OCI-LY3 (cell line): Measurements from ENCODE around the gene ARPC2.
A peak's percentile ranks its signal among the peaks of the same experiment; 100 is the strongest.

Source experiments
- H2AFZ ChIP-seq: fragments of 200-600, 300-600 bp; shearing (Covaris generic); 2 replicates; pipeline ENCODE4 v1.6.0; 2014; ENCODE audit warnings: antibody characterized with exemption, low read depth, low read length
- H3K27ac ChIP-seq: fragments of 200-600, 300-600 bp; sonication (generic); 2 replicates; pipeline ENCODE4 v1.5.1; 2014; ENCODE audit warnings: mild to moderate bottlenecking, low read length, moderate library complexity, mixed read lengths
- H3K27me3 ChIP-seq: fragments of 200-600, 300-600 bp; sonication (generic); 2 replicates; pipeline ENCODE4 v1.6.1; 2014; ENCODE audit warnings: low read depth, low read length, mixed read lengths
- H3K36me3 ChIP-seq: fragments of 200-600, 300-600 bp; sonication (generic); replicated peaks from 2 replicates; pipeline ENCODE3; 2014; ENCODE audit warnings: low read depth, low read length, mixed read lengths
- H3K4me1 ChIP-seq: fragments of 300-600, 200-600 bp; sonication (generic); 2 replicates; pipeline ENCODE4 v1.6.1; 2014; ENCODE audit warnings: low read length, mixed read lengths
- H3K4me2 ChIP-seq: fragments of 200-600, 300-600 bp; sonication (generic); 2 replicates; pipeline ENCODE4 v1.6.1; 2014; ENCODE audit warnings: low read length, mixed read lengths
- H3K4me3 ChIP-seq: fragments of 300-600, 200-600 bp; sonication (generic); 2 replicates; pipeline ENCODE4 v1.5.1; 2014; ENCODE audit warnings: antibody characterized with exemption, mild to moderate bottlenecking, low read length, moderate library complexity
- H3K79me2 ChIP-seq: fragments of 300-600, 200-600 bp; shearing (Covaris generic); 2 replicates; pipeline ENCODE4 v1.6.1; 2014; ENCODE audit warnings: mild to moderate bottlenecking, low read length, mixed read lengths
- H3K9ac ChIP-seq: fragments of 300-600, 200-600 bp; shearing (Covaris generic); 2 replicates; pipeline ENCODE4 v1.6.0; 2014; ENCODE audit warnings: mild to moderate bottlenecking, low read length, moderate library complexity
- H3K9me3 ChIP-seq: fragments of 200-600, 300-600 bp; shearing (Covaris generic); 2 replicates; pipeline ENCODE4 v1.6.1; 2014; ENCODE audit warnings: low read length, mixed read lengths; ENCODE audit not compliant: insufficient read depth
- H4K20me1 ChIP-seq: fragments of 200-600, 300-600 bp; sonication (generic); 2 replicates; pipeline ENCODE4 v1.6.1; 2016; ENCODE audit warnings: low read length, mixed read lengths; ENCODE audit not compliant: insufficient read depth
- CTCF ChIP-seq: fragments of 200-600, 300-600 bp; sonication (generic); IDR thresholded peaks from 2 replicates; pipeline ENCODE4 v1.5.1; 2014; ENCODE audit warnings: antibody characterized with exemption, low read length, low read depth
- EZH2phosphoT487 ChIP-seq: fragments of 200-600 bp; shearing (Covaris generic); IDR thresholded peaks from 2 replicates; pipeline ENCODE4 v1.6.1; 2018; ENCODE audit warnings: antibody characterized with exemption, mixed run types, low read depth

Gene ARPC2

DNA sequence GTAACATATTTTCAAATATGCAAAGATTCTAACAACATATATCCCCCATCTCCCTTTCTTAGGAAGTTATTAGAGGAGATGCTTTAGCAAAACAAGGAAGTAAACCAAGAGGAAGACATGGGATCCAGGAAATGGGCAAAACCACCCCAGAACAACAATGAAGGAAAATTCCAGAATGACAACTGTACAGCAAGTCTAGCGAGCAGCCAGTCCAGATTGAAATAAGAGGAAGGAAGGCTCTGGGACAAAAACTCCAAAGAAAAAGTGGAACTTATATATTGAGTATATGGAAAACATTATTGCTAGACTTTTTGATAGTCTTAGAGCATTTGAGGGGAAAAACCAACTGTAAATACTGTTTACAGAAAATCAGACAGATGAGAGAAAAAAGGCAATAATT is 2.9 kb upstream of the ARPC2 start:
- no peak for TF ChIP-seq CTCF
- no peak for TF ChIP-seq EZH2phosphoT487
- Histone ChIP-seq H4K20me1 (no peaks in the 10 kb centered on the region), H3K9me3 (no peaks in the 10 kb centered on the region), H3K4me3 (no peak overlapping the region), H3K9ac (no peak overlapping the region), H3K79me2 (peaks cover 25% of the 10 kb centered on the region), H3K36me3 (peaks cover 6% of the 10 kb centered on the region), H3K4me2 (no peak overlapping the region), H3K27me3 (no peaks in the 10 kb centered on the region), H2AFZ (no peak overlapping the region), H3K4me1 (peaks cover 11% of the 10 kb centered on the region), H3K27ac (no peak overlapping the region)

- H3K36me3 ChIP-seq = peaks cover 28% of the 10 kb centered on the region
- H3K27me3 ChIP-seq = no peaks in the 10 kb centered on the region
- H3K79me2 ChIP-seq = peaks cover 47% of the 10 kb centered on the region
- H3K4me1 ChIP-seq = peaks cover 31% of the 10 kb centered on the region
- H4K20me1 ChIP-seq = peaks cover 15% of the 10 kb centered on the region
- H2AFZ ChIP-seq = 0 out of 2 replicates have a peak overlapping the region, but pooled peaks have one; percentile 55
- H3K4me2 ChIP-seq = peak overlapping the region; percentile 92
- peak overlapping the region; percentile 77 for H3K9ac ChIP-seq
- TF ChIP-seq CTCF (no peak), EZH2phosphoT487 (no peak)
- no peaks in the 10 kb centered on the region for H3K9me3 ChIP-seq
- H3K4me3 ChIP-seq = peak overlapping the region; percentile 97
- H3K27ac ChIP-seq = peak overlapping the region; percentile 51
These were observed 684 bp upstream of the ARPC2 start for GRCh38 chr2:218216336-218216673.

- Histone ChIP-seq H3K79me2 (peaks cover 60% of the 10 kb centered on the region), H4K20me1 (peaks cover 28% of the 10 kb centered on the region), H2AFZ (no peak overlapping the region), H3K27ac (peak overlapping the region; percentile 100), H3K4me1 (peaks cover 44% of the 10 kb centered on the region), H3K36me3 (peaks cover 37% of the 10 kb centered on the region), H3K4me3 (peak overlapping the region; percentile 97), H3K4me2 (peak overlapping the region; percentile 97), H3K9me3 (no peaks in the 10 kb centered on the region), H3K9ac (peak overlapping the region; percentile 100), H3K27me3 (no peaks in the 10 kb centered on the region)
- no peak for TF ChIP-seq EZH2phosphoT487
- no peak for TF ChIP-seq CTCF
These were observed 625 bp downstream of the ARPC2 start for GRCh38 chr2:218217360-218218267.

GRCh38 chr2:218218268-218219185 is 1.5 kb downstream of the ARPC2 start:
- Histone ChIP-seq H3K4me1 (peaks cover 53% of the 10 kb centered on the region), H3K36me3 (peaks cover 37% of the 10 kb centered on the region), H2AFZ (no peak overlapping the region), H3K9me3 (no peaks in the 10 kb centered on the region), H3K4me2 (peak overlapping the region; percentile 97), H3K79me2 (peaks cover 69% of the 10 kb centered on the region), H3K4me3 (peak overlapping the region; percentile 97), H4K20me1 (peaks cover 37% of the 10 kb centered on the region), H3K27ac (peak overlapping the region; percentile 100), H3K9ac (peak overlapping the region; percentile 100), H3K27me3 (no peaks in the 10 kb centered on the region)
- no peak for TF ChIP-seq CTCF
- no peak for TF ChIP-seq EZH2phosphoT487
